ENCODE results near the gene GOT1.

GRCh38 chr10:99432047-99432446 is 1.6 kb upstream of the GOT1 start:
- TF ChIP-seq CTCF (IDR thresholded peaks at IDR 0.05 in 4 of 5, conservative IDR thresholded peaks at IDR 0.05 in 1 of 5) (no peak), POLR2A (IDR thresholded peaks at IDR 0.05) (no peak)

Measured in gastrocnemius medialis (tissue), 4 donors.